Neural crest cell (in vitro differentiated cells): ENCODE data around the gene SIK3. TPM values are rescaled to one million over a fixed set of nuclear protein-coding genes. Genes with fewer than 3 reads are reported as not detected.

Experiments used
- DNase-seq: peaks from one replicate; pipeline ENCODE4 v3.0.0; 2021; ENCODE audit warnings: low read depth, mixed read lengths, low spot score
- H3K27ac Mint-ChIP-seq: one replicate; pipeline ENCODE4 v1.8.0; 2021; ENCODE audit warnings: mild to moderate bottlenecking, mixed read lengths; ENCODE audit not compliant: unreplicated experiment
- H3K27me3 Mint-ChIP-seq: 2 replicates; pipeline ENCODE4 v1.8.0; 2021; ENCODE audit warnings: low read depth, mild to moderate bottlenecking, mixed read lengths
- H3K36me3 Mint-ChIP-seq: 2 replicates; pipeline ENCODE4 v1.8.0; 2021; ENCODE audit warnings: low read depth, mild to moderate bottlenecking, mixed read lengths
- H3K4me1 Mint-ChIP-seq: 2 replicates; pipeline ENCODE4 v1.8.0; 2021; ENCODE audit warnings: mixed read lengths
- H3K4me3 Mint-ChIP-seq: one replicate; pipeline ENCODE4 v1.8.0; 2021; ENCODE audit warnings: mild to moderate bottlenecking, mixed read lengths
- H3K9me3 Mint-ChIP-seq: 2 replicates; pipeline ENCODE4 v1.8.0; 2021; ENCODE audit warnings: mixed read lengths
- CTCF ChIP-seq: fragments of 200-600 bp; sonication (generic); conservative IDR thresholded peaks from 2 replicates; pipeline ENCODE4 v1.5.0; 2021; ENCODE audit warnings: antibody characterized with exemption, mild to moderate bottlenecking
- total RNA-seq: library from RNA; stranded (reverse); gene quantifications from 2 replicates; pipeline ENCODE4 v1.2.1, GENCODE V29; 2021

SIK3 gene
- total RNA-seq, 1 donor from 2014 or later = 39.7 TPM

DNA sequence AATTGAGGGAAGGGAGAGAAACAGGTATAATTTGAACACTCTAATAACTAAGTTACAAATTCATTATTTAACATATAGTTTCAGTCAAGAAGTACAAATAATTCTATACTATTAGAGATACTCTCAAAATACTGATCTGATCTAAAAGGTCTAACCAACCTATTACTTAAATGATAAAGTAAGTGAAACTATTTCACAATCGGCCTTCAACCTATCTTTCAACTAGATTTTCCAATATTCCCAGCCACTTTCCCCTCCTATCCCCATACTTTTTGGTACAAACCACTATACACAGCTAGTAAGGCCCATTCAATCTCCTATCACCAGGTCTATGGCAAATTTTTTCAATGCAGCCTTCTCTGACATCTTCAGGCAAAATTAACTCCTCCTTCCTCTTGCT is 106.7 kb downstream of the SIK3 start:
- DNase-seq = no peak
- H3K9me3 Mint-ChIP-seq = no peaks in the 10 kb centered on the region
- peaks cover 62% of the 10 kb centered on the region for H3K4me1 Mint-ChIP-seq
- H3K27me3 Mint-ChIP-seq = peaks cover 4% of the 10 kb centered on the region
- no peak for TF ChIP-seq CTCF
- H3K36me3 Mint-ChIP-seq = no peaks in the 10 kb centered on the region
- no peak overlapping the region for H3K27ac Mint-ChIP-seq
- no peak overlapping the region for H3K4me3 Mint-ChIP-seq

- H3K36me3 Mint-ChIP-seq = no peaks in the 10 kb centered on the region
- no peaks in the 10 kb centered on the region for H3K9me3 Mint-ChIP-seq
- H3K27ac Mint-ChIP-seq = peak overlapping the region; percentile 6
- no peak for DNase-seq
- H3K4me3 Mint-ChIP-seq = no peak overlapping the region
- H3K27me3 Mint-ChIP-seq = peaks cover 4% of the 10 kb centered on the region
- peaks cover 65% of the 10 kb centered on the region for H3K4me1 Mint-ChIP-seq
- TF ChIP-seq CTCF = no peak
Measured at GRCh38 chr11:116990811-116991210, 107.4 kb downstream of the SIK3 start.

DNA sequence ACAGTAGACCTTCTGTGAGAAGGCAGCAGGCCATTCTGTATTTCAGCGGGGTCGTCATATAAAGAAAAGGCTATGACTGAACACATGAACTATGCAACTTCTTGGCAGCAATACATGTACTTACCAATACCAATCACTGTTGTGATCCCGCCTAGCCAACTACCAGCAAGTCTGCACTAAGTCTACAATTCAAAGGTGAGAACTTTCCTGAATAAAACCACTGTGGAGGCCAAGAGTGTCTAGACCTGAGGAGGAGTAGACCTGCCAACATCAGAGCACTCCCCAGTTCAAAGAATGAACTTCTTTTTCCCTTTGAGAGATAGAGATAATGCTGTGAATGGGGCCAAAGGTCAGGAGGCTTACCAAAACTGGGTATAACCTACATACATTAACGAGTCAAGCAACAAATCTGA is 108.2 kb downstream of the SIK3 start:
- Mint-ChIP-seq H3K4me1 (peaks cover 63% of the 10 kb centered on the region), H3K9me3 (no peaks in the 10 kb centered on the region), H3K36me3 (no peaks in the 10 kb centered on the region), H3K4me3 (peak overlapping the region; percentile 13), H3K27ac (peak overlapping the region; percentile 64), H3K27me3 (peaks cover 4% of the 10 kb centered on the region)
- DNase-seq = no peak
- no peak for TF ChIP-seq CTCF

DNA sequence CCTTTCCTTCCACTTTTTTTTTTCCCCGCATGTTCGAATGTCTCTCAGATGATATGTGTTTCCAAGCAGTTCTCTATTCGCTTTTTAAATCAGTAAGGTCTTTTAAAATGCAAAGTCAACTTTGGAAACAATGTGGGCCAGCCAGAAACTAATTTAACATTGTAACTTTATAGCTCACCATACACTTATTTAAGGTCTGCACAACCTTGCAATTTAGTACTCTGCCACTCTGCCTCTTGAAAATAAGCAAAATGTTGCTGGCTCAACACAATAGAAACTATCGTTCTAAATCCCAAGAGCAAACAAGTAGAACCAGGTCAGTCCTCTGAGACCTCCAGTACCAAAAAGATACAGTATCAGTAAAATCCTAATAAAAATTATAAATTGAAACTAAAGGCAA is 109.0 kb downstream of the SIK3 start:
- Mint-ChIP-seq H3K4me1 (peaks cover 66% of the 10 kb centered on the region), H3K27me3 (no peaks in the 10 kb centered on the region), H3K9me3 (no peaks in the 10 kb centered on the region), H3K36me3 (no peaks in the 10 kb centered on the region), H3K27ac (peak overlapping the region; percentile 69), H3K4me3 (no peak overlapping the region)
- TF ChIP-seq CTCF = no peak
- no peak for DNase-seq

GRCh38 chr11:116986521-116987105 is 111.6 kb downstream of the SIK3 start:
- TF ChIP-seq CTCF = no peak
- H3K27ac Mint-ChIP-seq = no peak overlapping the region
- H3K9me3 Mint-ChIP-seq = no peaks in the 10 kb centered on the region
- H3K4me3 Mint-ChIP-seq = no peak overlapping the region
- peaks cover 58% of the 10 kb centered on the region for H3K4me1 Mint-ChIP-seq
- no peak for DNase-seq
- H3K27me3 Mint-ChIP-seq = no peaks in the 10 kb centered on the region
- H3K36me3 Mint-ChIP-seq = no peaks in the 10 kb centered on the region
